GM19372 (cell line): ENCODE measurements around the gene NID1.

Experiments
- ATAC-seq: cut with Tn5 transposase; IDR thresholded peaks from one replicate; pipeline ENCODE4 v1.9.1; 2021; ENCODE audit warnings: mild to moderate bottlenecking, low read depth, moderate library complexity; ENCODE audit not compliant: unreplicated experiment

NID1 gene

DNA sequence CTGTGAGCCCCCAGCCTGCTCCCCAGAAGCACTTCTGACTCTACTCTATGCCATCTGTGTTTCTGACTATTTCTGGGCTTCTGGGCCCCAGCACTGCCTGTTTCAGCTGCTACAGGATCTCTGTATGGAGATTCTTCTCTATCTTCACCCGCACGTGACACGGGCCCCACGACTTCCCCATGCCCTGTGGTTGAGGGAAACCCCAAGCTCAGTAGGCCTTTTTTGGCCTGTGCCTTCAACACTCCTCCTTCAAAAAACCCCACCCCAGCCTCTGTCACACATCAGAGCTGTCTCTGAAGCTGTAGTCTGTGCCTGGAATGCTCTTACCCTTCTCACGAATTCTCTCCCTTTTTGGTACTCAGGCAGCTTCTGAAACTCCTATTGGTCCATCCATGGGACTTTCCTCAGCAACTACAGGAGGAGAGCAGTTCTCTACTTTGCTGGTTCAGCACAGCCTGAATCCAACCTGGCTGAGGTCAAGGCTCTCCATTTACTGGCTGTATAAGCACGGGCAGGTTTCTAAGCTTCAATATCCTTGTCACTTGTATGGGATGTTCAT, 2.0 kb upstream of the NID1 start:
- peak; percentile 81 for ATAC-seq

DNA sequence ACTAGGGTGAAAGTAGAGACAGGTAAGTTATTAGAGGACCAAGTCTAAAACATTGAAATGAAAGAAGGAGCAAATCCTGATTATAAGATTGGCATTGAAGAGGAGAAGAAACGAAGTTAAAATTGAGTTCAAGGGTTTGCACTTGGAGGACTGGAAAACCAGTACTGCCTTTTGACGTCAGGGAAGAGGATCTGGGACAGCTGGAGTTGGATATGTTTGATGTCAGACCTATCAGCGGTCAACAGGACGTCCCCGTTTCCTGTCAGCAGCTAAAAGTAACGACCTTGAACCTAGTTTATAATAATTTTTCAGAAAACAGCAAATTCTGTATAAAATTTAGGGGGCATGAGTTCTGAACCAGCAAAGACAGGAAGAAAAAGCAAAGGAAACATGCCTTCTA, 1.2 kb upstream of the NID1 start:
- ATAC-seq: no peak

DNA sequence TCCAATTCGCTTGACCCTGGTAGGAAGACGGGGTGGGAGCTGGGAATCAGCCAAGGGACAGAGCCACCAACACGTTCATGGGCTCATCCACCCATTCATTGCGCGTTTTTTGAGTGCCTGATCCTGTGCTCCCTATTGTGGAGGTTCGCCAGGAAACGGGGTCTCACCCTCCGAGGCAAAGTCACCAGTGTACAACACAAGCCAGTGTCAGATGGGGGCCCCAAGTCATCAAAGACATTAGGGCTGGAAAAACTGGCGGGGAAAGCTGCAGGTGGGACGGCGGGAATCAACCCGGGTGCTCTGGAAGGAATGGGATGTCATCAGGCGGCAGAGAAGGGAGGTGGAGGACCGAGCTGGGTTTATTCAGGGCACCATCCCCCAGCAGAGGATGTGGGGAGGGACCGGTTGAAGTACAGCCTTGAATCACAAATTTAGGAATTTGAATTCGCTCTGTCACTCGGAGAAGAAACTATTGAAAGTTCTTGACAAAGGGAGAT, 667 bp upstream of the NID1 start:
- ATAC-seq: no peak

DNA sequence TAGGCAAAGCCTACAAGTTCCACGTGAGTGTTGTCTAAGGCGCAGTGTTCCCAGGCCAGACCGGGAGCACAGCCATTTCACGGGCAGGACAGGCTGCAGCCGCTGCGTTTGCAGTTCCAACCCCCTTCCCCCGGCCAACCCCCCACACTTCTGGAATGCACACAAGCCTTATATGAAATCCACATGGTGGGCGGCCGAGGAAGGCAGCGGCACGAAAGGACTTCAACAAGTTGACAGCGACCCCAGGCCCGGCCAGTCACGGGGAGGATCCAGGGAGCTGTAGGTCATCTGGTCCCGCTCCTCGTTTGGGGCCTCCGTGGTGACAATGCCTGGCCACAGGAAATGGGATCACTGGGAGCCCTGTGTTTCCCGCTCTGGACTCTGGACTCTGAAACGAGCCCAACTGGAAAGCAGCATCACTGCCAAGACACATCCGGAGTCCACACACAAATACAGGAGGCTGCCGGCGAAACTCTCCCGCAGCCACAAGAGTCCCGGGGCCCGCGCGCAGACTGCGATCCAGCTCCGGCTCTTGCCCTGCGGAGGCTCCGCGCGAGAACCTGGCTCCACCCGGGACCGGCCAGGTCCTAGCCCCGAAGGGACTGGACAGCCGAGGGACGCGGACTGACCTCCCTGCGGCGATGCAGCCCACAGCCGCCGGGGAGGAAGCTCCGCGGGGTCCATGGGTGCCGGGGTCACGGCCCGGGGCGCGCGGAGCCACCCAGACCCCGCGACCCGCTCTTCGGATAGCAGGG, 794 bp downstream of the NID1 start:
- ATAC-seq: no peak

DNA sequence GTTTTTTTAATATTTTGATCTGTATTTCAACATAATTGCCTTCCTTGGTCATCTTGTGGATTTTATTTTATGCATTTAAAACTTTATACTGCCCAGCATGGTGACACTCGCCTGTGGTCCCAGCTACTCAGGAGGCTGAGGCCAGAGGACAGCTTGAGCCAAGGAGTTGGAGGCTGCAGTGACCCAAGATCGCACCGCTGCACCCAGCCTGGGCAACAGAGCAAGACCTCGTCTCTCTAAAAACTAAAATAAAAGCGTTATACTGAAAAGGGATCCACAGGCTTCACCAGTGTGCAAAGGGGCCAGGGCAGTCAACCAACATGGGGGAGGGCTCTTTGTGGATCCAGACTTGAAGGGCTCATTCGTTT, 1.4 kb downstream of the NID1 start:
- ATAC-seq: no peak

DNA sequence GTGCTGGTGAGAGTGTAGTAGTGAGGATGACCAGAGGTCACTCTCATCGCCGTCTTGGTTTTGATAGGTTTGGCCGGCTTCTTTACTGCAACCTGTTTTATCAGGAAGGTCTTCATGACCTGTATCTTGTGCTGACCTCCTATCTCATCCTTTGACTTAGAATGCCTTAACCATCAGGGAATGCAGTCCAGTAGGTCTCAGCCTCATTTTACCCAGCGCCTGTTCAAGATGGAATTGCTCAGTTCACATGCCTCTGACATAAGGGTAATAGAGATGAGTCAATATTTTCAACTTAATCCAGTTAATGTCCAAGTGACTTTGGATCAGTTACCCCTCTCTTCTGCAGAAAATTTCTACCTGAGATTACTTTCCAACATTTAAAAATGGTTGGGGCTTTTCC, 4.6 kb downstream of the NID1 start:
- no peak for ATAC-seq

DNA sequence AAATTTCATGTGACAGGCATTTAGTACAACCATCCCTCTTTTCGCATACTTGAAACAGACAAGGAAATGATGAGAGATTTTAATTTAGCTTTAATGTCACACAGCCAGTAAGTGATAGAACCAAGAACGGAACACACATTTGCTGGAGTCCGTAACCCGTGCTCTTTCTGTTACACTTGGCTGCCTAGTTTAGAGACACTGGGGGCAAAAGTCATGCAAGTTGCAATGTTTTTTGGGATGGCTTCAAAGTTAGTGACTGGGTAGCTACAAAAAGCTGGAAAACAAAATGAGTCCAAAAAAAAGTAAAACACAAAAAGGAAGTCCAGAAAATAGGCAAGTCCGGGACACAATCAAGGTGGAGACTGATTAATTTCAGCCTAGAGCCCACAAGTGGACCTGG, 5.9 kb downstream of the NID1 start:
- no peak for ATAC-seq

DNA sequence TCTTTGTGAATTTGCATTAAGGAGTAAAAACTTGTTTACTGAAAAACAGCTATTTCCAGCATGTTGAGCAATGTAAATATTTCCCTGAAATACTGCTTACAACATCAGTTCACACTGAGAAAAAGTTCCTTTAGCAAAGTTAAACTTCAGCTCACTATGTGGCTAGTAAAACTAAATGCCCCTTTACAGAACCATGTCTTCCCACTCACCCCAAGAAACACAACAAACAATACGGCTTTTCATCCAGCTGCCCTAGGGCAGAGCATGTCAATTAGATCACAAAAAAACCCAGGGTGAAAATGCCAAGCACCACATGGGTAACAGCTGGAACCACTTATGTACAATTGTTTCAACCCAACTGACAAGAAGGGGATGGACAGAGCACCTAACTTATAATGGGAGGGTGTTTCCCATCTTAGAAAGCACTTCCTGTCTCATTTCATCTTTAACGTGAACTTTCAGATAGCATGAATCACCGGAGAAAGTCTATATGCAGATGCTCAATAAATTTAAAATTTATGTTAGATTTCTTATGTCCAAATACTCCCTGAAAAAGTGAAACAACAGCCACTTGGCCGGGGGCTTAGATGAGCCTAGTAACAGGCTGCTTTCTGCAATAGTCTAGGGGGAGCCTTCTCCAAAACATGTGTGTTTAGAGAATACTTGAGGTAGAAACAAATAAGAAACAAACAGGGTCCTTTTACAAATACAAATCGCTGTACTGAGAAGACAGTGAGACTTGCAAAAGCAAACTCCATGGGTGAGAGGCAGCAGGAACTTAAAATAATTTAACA, 6.6 kb downstream of the NID1 start:
- no peak for ATAC-seq

DNA sequence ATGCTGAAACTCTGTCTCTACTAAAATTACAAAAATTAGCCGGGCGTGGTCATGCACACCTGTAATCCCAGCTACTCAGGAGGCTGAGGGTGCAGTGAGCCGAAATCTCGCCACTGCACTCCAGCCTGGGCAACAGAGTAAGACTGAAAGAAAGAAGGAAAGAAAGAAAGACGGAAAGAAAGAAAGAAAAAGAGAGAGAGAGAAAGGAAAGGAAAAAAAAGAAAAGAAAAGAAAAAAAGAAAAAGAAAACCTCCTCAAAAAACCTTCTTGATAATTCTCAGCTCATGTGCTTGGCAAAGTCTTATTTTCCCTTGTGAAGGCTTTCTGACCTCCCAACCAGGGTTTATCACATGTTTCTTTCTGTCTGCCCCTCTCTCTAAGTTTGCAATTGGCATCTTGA, 7.3 kb downstream of the NID1 start:
- ATAC-seq: no peak

DNA sequence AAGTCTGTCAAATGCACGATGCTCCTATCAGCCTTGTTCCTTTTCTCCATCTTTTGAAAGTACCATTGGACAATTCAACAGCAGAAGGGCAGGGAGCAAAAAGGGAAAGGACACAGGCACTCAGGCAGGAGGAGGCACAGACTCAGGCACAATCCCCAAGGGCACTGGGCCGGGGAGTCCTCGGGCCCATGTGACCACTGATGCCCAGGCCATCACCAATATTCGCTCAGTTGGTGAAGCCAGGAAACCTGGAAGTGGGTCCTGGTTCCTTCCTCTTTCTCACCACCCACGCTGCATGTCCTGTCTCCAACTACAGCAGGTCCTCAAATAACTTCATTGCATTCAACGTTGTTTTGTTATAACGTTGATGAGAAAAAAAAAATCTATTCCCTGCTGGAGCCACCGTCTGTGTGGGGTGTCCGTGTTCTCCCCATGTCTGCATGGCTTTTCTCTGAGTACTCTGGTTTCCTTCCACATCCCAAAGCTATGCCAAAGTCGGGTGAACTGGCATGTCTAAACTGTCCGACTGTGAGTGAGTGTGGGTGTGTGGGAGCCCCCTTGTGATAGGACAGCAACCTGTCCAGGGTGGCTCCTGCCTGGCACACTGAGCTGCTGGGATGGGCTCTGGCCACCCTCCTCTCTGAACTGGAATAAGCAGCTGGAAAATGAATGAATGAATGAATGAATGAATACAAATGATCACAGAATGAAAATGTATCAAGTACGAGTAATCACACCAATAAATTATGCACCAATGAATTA, 12.5 kb downstream of the NID1 start:
- no peak for ATAC-seq

DNA sequence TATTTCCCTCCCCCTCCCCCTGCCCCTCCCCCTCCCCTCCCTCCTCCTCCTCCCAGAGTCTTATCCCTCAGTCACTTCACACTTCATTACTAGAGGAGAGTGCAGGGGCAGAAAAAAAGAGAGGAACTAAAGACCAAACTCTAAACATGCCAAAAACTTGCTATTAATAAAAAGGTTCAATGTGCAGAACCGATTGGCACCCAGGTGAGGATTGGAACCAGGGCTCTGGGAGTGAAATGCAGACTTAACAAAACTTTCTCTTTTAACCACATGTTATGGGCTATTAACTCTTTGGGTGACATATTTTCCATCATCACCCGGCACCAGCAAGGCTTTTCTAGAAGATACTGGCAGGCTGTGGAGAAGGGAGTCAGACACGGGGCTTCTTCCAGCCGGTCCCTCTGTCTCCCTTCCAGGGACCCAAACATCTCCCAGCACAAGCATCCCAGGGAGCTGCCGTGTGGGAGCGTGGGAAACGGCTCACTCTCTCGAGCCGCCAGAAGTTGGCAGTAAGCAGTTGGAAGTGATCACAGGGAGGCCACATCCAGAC, 13.6 kb downstream of the NID1 start:
- ATAC-seq: no peak

DNA sequence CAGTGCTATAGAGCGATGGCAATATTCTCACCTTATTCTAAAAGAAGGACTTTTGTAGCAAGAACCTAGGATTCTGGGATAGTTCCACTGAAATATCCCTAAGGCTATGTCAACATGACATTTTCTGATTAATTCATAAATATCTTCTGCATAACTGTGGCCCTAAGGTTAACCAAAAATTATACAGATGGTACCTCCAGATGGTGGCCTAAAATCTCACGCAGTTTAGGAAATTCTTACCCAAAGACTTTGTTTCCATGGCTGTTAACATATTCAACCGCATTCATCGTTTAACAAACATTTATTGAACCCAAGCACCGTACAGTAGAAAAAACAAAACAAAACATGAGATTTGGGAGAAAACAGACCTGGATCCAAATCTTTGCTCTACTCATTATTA, 19.1 kb downstream of the NID1 start:
- no peak for ATAC-seq

DNA sequence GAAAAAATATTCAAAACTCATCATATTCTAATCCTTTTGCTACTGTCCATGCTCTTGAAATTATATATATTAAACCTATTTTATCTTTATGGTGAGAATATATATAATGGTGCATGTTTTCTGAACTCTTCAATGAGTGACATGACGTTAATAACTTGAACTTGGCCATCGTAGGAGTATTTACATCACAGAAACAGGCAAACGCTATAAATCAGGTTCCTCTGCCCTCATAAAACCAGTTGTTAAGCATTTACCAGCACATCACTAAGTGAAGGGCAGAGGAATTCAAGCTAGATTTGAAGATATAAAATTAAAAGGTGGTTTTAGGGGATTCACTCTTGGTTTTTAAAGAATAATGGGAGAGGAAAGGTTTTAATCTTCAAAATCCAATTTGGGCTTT, 20.5 kb downstream of the NID1 start:
- ATAC-seq: no peak

DNA sequence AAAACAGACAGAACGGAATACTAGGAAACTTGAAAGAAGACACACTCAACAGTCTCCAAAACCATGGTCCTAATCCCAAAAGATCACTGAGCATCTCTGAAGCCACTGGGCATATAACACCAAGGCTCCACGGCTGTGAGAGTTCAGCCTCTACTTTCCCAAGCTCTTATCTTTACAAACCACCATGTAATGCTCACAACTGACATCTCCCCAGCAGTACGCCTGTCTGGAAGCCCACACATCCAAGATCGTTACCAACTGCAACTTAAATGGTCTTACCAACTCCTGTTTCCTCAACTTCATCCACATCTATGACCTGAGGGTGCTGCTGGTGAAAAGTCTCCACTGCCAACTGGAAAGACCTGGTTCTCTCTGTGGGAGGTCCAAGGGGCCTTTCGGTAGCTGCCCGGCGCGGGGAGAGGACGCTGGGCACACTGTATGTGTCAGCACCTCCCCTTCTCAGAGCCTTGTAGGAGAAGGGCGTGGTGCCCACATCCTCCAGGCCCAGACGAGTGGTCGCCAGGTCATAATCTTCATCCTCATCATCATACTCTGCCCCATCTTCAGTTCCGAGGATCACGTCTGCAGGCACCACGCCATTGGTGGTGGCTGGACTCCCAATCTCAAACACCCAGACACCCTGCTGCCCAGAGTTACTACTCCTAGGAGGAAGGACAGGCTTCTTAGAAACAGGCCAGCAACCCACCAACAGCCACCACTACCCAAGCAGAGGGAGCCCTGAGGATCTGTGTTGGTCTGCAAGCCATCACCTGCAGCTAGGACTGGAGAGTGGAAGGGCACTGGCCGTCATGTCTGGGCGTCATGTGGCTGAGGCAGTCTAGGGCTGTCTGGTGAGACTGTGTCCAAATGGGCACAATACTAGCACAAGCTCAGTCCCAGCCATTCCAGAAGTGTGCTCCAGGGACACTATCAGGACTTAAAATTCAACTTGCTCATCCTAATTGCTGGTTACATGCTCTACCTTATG, 23.0 kb downstream of the NID1 start:
- ATAC-seq: no peak

DNA sequence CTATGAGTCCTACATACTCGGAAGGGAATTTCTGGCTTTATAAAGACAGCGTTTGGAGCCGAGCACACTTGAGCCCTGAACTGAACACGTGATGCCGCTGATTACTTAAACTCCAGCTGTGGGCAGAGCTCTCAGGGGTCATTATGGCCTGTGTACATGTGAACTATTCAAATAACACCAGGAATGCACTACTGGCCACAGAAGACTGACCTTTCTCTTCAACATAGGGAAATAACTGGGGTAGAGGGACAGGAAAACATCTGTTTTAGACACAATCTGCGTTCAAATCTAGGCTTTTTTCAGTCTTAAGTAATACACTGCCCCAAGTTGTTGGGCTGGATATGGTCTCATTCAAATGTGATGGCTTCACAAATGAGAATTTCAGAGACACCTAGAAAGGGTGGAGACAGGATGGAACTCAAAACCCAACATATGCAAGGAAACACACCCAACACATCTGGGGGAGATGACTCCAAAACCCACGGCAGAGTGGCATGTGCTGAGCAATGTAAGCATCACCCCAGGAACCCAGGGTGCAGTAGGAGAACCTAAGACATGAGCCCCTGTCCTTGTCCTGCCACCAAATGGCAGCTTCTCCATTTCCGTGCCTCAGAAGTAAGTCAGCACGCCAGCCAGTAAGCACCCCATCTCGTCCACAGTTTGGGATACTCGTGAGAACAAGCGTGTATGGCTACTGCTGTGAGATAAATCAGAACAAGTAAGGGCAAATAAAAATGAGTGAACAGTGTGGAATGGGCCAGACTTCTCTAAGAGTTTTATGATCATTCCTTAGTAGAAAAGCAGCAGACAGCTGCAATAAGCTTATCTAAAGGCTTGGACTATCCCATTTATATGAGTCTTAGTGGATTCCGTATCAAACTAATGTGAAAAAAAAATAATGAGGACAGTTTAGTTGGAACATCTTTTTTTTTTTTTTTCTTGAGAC, 24.9 kb downstream of the NID1 start:
- ATAC-seq: no peak

DNA sequence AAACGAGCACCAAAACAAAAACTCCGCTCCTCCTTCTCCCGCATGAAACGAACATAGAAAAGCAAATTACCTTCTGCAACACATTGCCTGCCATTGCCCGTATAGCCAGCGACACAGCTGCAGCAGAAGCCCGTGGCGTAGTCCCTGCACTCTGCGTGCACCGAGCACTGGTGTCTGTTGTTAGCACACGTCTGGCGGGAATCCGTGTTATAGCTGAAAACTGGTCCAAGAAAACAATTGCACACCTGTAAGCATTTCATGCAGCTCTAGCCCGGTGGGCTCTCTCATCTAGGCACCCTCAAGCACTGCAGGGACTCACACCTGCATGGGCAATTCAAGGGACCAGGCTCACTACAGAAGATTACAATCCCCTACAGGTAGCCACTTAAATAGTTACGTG, 26.9 kb downstream of the NID1 start:
- no peak for ATAC-seq

DNA sequence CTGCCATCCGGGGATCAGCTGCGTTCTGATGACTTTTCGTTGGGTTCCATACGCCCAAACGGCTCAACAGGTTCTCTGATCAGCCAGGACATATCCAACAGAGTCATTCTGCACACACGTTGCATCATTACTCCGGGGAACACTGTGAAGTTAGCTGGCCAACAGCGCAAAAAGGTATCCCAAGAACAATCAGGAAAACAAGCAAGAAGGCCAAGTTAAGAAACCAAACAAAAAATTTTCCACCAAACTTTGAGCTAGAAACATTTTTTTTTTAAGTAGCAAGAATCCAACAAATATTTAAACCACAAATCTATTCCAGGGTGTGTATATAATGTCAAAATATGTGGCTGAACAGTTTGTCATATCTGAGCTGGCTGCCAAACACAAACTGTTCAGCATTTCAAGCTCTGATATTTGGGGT, 29.2 kb downstream of the NID1 start:
- ATAC-seq: no peak

DNA sequence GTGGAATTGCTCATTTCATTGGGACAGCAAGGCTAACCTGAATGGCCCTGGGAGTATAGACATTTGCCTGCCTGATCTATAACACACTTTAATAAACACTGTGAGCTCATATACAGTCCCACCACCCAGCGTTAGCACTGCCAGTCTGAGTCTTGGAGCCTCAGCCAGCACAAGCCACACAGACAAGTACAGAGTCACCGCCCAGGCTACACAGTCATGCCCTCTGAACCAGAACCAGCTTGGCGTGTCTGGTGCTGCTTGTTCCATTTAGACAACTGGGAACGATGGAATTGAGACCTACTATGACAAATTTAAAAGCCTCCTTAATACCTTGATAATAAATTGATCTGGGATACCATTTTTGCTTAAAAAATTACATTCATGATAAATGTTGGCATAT, 31.6 kb downstream of the NID1 start:
- no peak for ATAC-seq
